Measurements from ENCODE around the gene GABBR1.
A peak's percentile ranks its signal among the peaks of the same experiment; 100 is the strongest.

Gene GABBR1

GRCh38 chr6:29653452-29654038 is 20.6 kb upstream of the GABBR1 start:
- peak; percentile 75 for DNase-seq (ENCODE audit: low read depth)

GRCh38 chr6:29652198-29652584 is 19.2 kb upstream of the GABBR1 start:
- no peak for DNase-seq (ENCODE audit: low read depth)

GRCh38 chr6:29651413-29652197 is 18.6 kb upstream of the GABBR1 start:
- DNase-seq (ENCODE audit: low read depth): peak; percentile 30

- DNase-seq (ENCODE audit: low read depth): peak; percentile 92
Measured at GRCh38 chr6:29649701-29650673, 17.0 kb upstream of the GABBR1 start.

- DNase-seq (ENCODE audit: low read depth): peak; percentile 34
Measured at GRCh38 chr6:29647927-29648642, 15.1 kb upstream of the GABBR1 start.

GRCh38 chr6:29641430-29642148 is 8.6 kb upstream of the GABBR1 start:
- no peak for DNase-seq (ENCODE audit: low read depth)

- DNase-seq (ENCODE audit: low read depth): no peak
Measured at GRCh38 chr6:29637247-29637646, 4.3 kb upstream of the GABBR1 start.

GRCh38 chr6:29633534-29633905 is 537 bp upstream of the GABBR1 start:
- peak; percentile 6 for DNase-seq (ENCODE audit: low read depth)

- DNase-seq (ENCODE audit: low read depth): peak; percentile 61
Measured at GRCh38 chr6:29631860-29632731, 887 bp downstream of the GABBR1 start.

GRCh38 chr6:29631209-29631810 is 1.7 kb downstream of the GABBR1 start:
- peak; percentile 23 for DNase-seq (ENCODE audit: low read depth)

- no peak for DNase-seq (ENCODE audit: low read depth)
Measured at GRCh38 chr6:29630315-29630714, 2.7 kb downstream of the GABBR1 start.

GRCh38 chr6:29629571-29629970 is 3.4 kb downstream of the GABBR1 start:
- DNase-seq (ENCODE audit: low read depth): no peak

- peak; percentile 64 for DNase-seq (ENCODE audit: low read depth)
Measured at GRCh38 chr6:29628419-29629281, 4.3 kb downstream of the GABBR1 start.

GRCh38 chr6:29627755-29628418 is 5.1 kb downstream of the GABBR1 start:
- DNase-seq (ENCODE audit: low read depth): peak; percentile 75

GRCh38 chr6:29626948-29627754 is 5.8 kb downstream of the GABBR1 start:
- no peak for DNase-seq (ENCODE audit: low read depth)

GRCh38 chr6:29625337-29625930 is 7.5 kb downstream of the GABBR1 start:
- DNase-seq (ENCODE audit: low read depth): no peak

GRCh38 chr6:29624520-29624961 is 8.4 kb downstream of the GABBR1 start:
- no peak for DNase-seq (ENCODE audit: low read depth)

All from amniotic epithelial cell (primary cell).